ENCODE data around the gene UBR3. TPM values are rescaled to one million over a fixed set of nuclear protein-coding genes. Genes with fewer than 3 reads are reported as not detected.
A peak's percentile ranks its signal among the peaks of the same experiment; 100 is the strongest.

The UBR3 gene
- total RNA-seq, 1 donor from 2014 or later = 34.4 TPM

GRCh38 chr2:169983506-169983905 is 156.3 kb downstream of the UBR3 start:
- Mint-ChIP-seq H3K27me3 (no peaks in the 10 kb centered on the region), H3K4me3 (no peak overlapping the region), H3K4me1 (ENCODE audit: unreplicated experiment) (no peaks in the 10 kb centered on the region), H3K9me3 (no peaks in the 10 kb centered on the region), H3K36me3 (peaks cover 3% of the 10 kb centered on the region), H3K27ac (no peak overlapping the region)
- DNase-seq (ENCODE audit: extremely low spot score, unreplicated experiment) = no peak
- TF ChIP-seq CTCF (conservative IDR thresholded peaks at IDR 0.05) = peak; percentile 23

- no peaks in the 10 kb centered on the region for H3K27me3 Mint-ChIP-seq
- no peaks in the 10 kb centered on the region for H3K4me1 Mint-ChIP-seq (ENCODE audit: unreplicated experiment)
- H3K4me3 Mint-ChIP-seq = no peak overlapping the region
- TF ChIP-seq CTCF (conservative IDR thresholded peaks at IDR 0.05) = no peak
- H3K36me3 Mint-ChIP-seq = peaks cover 8% of the 10 kb centered on the region
- no peak overlapping the region for H3K27ac Mint-ChIP-seq
- H3K9me3 Mint-ChIP-seq = no peaks in the 10 kb centered on the region
- DNase-seq (ENCODE audit: extremely low spot score, unreplicated experiment) = no peak
Observed at GRCh38 chr2:169984145-169984544, 156.9 kb downstream of the UBR3 start.

- no peaks in the 10 kb centered on the region for H3K4me1 Mint-ChIP-seq (ENCODE audit: unreplicated experiment)
- no peaks in the 10 kb centered on the region for H3K27me3 Mint-ChIP-seq
- no peaks in the 10 kb centered on the region for H3K9me3 Mint-ChIP-seq
- no peak overlapping the region for H3K27ac Mint-ChIP-seq
- DNase-seq (ENCODE audit: extremely low spot score, unreplicated experiment) = no peak
- no peak for TF ChIP-seq CTCF (conservative IDR thresholded peaks at IDR 0.05)
- H3K36me3 Mint-ChIP-seq = peaks cover 11% of the 10 kb centered on the region
- H3K4me3 Mint-ChIP-seq = no peak overlapping the region
Observed at GRCh38 chr2:169994752-169995151, 167.5 kb downstream of the UBR3 start.

- DNase-seq (ENCODE audit: extremely low spot score, unreplicated experiment) = no peak
- TF ChIP-seq CTCF (conservative IDR thresholded peaks at IDR 0.05) = no peak
- Mint-ChIP-seq H3K27ac (no peak overlapping the region), H3K9me3 (no peaks in the 10 kb centered on the region), H3K4me3 (no peak overlapping the region), H3K4me1 (ENCODE audit: unreplicated experiment) (no peaks in the 10 kb centered on the region), H3K27me3 (no peaks in the 10 kb centered on the region), H3K36me3 (peaks cover 16% of the 10 kb centered on the region)
Observed at GRCh38 chr2:169997140-169997887, 170.1 kb downstream of the UBR3 start.

- Mint-ChIP-seq H3K9me3 (no peaks in the 10 kb centered on the region), H3K27me3 (no peaks in the 10 kb centered on the region), H3K4me3 (no peak overlapping the region), H3K27ac (no peak overlapping the region), H3K36me3 (peaks cover 29% of the 10 kb centered on the region), H3K4me1 (ENCODE audit: unreplicated experiment) (no peaks in the 10 kb centered on the region)
- TF ChIP-seq CTCF (conservative IDR thresholded peaks at IDR 0.05) = no peak
- no peak for DNase-seq (ENCODE audit: extremely low spot score, unreplicated experiment)
Observed at GRCh38 chr2:169999054-169999453, 171.8 kb downstream of the UBR3 start.

Data from type B pancreatic cell (in vitro differentiated cells).